ENCODE results near the gene CRIP1. TPM values are rescaled to one million over a fixed set of nuclear protein-coding genes. Genes with fewer than 3 reads are reported as not detected.

CRIP1 gene
- total RNA-seq, 2 donors from 2014 or later: 146 to 174 TPM

- DNase-seq (no peak), ATAC-seq (replicated peaks in 1 of 2) (no peak)
- Mint-ChIP-seq H3K4me3 (no peak overlapping the region), H3K27ac (no peak overlapping the region), H3K27me3 (ENCODE audit: low read depth) (no peaks in the 10 kb centered on the region), H3K9me3 (no peaks in the 10 kb centered on the region), H3K4me1 (ENCODE audit: low read depth) (no peaks in the 10 kb centered on the region), H3K36me3 (ENCODE audit: insufficient read depth in 2 of 2) (peaks cover 0 to 4% of the 10 kb centered on the region in 2 donors)
Observed at GRCh38 chr14:105445901-105446845, 40.5 kb upstream of the CRIP1 start.

DNA sequence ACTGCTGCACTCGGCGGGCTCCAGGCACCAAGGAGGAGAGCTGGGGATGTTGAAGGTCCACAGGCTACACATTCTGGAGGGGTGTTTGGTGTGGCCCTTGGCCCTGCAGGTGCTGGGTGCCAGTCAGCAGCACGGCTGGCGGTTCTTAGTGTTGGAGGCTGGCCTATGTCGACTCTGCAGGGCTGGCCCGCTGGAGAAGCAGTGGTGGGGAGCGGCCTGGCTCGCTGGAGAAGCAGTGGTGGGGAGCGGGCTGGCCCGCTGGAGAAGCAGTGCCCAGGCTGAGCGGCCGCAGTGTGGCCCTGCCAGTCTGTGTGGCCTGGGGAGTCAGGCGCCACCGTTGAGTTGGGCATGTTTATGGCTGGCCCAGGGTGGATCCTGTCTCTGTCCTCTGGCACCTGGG, 39.7 kb upstream of the CRIP1 start:
- Mint-ChIP-seq H3K4me3 (no peak overlapping the region), H3K4me1 (ENCODE audit: low read depth) (no peaks in the 10 kb centered on the region), H3K27me3 (ENCODE audit: low read depth) (no peaks in the 10 kb centered on the region), H3K27ac (no peak overlapping the region), H3K36me3 (ENCODE audit: insufficient read depth in 2 of 2) (no peaks in the 10 kb centered on the region), H3K9me3 (no peaks in the 10 kb centered on the region)
- DNase-seq (no peak), ATAC-seq (replicated peaks in 1 of 2) (no peak)

DNA sequence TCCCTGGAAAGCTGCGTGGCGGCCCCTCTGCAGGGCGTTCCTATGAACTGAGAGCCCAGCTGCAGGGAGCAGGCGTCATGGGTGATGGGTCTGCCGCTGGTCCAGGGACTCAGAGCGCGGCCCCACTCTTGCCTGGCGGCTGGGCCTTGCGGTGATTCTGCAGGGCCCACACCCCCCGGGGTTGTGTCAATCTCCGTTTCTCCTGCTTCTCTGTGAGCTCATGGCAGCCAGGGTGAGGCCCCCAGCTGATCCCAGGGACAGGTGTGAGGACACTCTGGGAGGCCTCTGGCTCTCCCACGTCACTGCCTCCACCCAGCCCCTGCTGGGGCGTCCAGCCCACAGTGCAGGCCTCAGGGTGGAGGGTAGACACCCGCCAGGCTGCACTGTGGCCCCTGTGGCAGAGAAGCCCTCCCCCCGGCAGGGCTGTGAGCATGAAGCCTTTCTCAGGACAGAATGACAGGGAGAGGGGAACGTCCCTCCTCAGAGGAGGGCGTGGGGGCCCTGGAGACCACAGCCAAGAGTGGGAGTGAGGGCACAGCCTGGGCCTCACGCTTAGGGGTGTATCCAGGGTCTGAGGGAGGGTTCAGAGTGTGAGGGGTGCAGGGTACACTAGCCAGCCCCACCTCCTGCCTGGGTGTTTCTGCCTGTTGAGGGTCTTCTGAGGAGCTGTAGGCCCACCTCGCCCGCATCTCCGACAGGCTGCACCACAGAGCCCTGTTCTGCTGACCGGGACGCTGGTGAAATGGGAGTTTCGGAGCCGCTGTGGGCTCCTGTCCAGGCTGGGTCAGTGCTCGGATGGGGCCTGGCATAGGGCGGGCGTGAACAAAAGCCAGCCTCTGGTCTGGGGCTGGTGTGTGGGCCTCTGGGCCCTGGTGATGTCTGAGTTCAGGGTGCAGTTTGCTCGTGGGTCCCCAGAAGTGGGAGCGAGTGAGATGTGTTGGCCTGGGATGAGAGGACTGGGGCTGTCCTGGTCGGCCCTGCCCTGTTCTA, 38.7 kb upstream of the CRIP1 start:
- peaks cover 0 to 3% of the 10 kb centered on the region in 2 donors for H3K36me3 Mint-ChIP-seq (ENCODE audit: insufficient read depth in 2 of 2)
- no peak overlapping the region for H3K27ac Mint-ChIP-seq
- H3K27me3 Mint-ChIP-seq (ENCODE audit: low read depth): no peaks in the 10 kb centered on the region
- no peak overlapping the region for H3K4me3 Mint-ChIP-seq
- no peaks in the 10 kb centered on the region for H3K4me1 Mint-ChIP-seq (ENCODE audit: low read depth)
- DNase-seq: no peak
- H3K9me3 Mint-ChIP-seq: no peaks in the 10 kb centered on the region
- no peak for ATAC-seq (replicated peaks in 1 of 2)

DNA sequence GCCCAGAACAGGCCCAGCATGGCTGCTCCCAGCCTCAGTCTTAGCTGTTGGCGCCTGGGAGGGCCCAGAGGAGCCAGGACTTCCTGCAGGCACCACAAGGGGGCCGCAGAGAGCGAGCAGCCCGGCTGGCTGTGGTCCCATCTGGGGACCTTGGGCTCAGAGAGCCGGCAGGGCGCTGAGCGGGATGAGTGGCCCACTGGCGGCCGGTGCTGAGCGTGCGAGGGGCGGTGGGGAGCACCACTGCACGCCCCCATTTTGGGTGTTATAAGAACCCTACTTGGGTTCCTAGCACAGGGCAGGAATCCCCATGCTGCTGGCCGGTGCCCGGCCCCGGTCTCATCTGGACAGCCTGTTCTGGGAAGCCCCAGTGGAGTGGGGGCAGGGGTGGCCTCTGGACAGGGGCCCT, 38.0 kb upstream of the CRIP1 start:
- Mint-ChIP-seq H3K27me3 (ENCODE audit: low read depth) (no peaks in the 10 kb centered on the region), H3K9me3 (no peaks in the 10 kb centered on the region), H3K27ac (no peak overlapping the region), H3K36me3 (ENCODE audit: insufficient read depth in 2 of 2) (peaks cover 0 to 6% of the 10 kb centered on the region in 2 donors), H3K4me1 (ENCODE audit: low read depth) (no peaks in the 10 kb centered on the region), H3K4me3 (no peak overlapping the region)
- peak; percentile 81 to 83 for ATAC-seq (replicated peaks in 1 of 2)
- DNase-seq: peak; percentile 63 to 70

DNA sequence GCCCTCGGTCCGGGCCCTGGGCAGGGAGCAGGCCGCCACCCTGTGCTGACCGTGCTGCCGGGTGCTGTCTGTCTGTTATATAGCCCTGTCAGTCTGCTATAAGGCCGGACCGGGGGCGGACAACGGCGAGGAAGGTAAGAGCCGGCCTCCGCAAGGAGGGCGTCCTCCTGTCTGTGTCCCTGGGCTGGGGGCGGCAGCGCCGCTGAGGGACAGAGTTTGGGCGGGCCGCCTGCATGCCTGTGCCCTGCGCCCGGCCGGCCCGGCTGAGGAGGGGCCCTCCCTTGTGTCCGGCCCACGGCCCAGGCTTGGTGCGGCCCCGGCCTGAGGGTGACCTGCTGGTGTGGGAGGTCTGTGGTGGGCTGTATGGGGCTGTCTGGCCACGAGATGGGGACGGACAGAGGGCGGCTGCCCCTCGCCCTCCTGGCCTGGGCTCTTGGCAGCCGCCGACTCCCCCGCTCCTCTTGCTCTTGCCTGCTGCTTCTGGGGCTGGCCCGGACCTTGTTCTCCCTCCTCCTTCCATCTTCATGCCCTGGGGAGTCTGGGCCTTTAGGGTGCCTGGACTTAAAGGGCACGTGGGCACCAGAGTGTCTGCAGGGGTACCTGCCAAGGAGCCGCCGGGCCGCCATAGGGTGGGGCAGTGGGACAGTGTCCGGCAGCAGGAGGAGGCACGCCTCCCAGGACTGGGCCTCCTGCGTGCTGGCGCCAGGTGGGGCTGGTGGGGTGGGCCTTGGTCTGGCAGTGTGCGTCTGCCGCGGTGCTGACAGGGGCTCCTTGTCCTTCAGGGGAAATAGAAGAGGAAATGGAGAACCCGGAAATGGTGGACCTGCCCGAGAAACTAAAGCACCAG, 37.2 kb upstream of the CRIP1 start:
- Mint-ChIP-seq H3K27ac (no peak overlapping the region), H3K4me1 (ENCODE audit: low read depth) (no peaks in the 10 kb centered on the region), H3K4me3 (no peak overlapping the region), H3K27me3 (ENCODE audit: low read depth) (no peaks in the 10 kb centered on the region), H3K9me3 (no peaks in the 10 kb centered on the region), H3K36me3 (ENCODE audit: insufficient read depth in 2 of 2) (peaks cover 0 to 6% of the 10 kb centered on the region in 2 donors)
- ATAC-seq (replicated peaks in 1 of 2): no peak
- no peak for DNase-seq

DNA sequence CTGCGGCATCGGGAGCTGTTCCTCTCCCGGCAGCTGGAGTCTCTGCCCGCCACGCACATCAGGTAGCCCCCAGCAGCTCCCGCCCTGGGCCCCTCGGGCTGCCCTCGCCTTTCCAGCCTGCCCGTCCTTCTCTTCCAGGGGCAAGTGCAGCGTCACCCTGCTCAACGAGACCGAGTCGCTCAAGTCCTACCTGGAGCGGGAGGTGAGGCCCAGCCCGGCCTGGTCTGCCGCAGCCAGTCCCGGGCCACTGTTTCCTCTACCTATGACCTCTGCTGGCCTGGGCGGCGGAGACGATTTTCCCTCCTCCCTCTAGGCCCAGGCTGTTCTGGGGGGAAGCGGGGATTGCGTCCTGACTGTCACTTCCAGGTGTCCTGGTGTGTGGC, 36.6 kb upstream of the CRIP1 start:
- Mint-ChIP-seq H3K27ac (no peak overlapping the region), H3K27me3 (ENCODE audit: low read depth) (no peaks in the 10 kb centered on the region), H3K9me3 (no peaks in the 10 kb centered on the region), H3K36me3 (ENCODE audit: insufficient read depth in 2 of 2) (peaks cover 0 to 9% of the 10 kb centered on the region in 2 donors), H3K4me3 (no peak overlapping the region), H3K4me1 (ENCODE audit: low read depth) (no peaks in the 10 kb centered on the region)
- DNase-seq (no peak), ATAC-seq (replicated peaks in 1 of 2) (no peak)

DNA sequence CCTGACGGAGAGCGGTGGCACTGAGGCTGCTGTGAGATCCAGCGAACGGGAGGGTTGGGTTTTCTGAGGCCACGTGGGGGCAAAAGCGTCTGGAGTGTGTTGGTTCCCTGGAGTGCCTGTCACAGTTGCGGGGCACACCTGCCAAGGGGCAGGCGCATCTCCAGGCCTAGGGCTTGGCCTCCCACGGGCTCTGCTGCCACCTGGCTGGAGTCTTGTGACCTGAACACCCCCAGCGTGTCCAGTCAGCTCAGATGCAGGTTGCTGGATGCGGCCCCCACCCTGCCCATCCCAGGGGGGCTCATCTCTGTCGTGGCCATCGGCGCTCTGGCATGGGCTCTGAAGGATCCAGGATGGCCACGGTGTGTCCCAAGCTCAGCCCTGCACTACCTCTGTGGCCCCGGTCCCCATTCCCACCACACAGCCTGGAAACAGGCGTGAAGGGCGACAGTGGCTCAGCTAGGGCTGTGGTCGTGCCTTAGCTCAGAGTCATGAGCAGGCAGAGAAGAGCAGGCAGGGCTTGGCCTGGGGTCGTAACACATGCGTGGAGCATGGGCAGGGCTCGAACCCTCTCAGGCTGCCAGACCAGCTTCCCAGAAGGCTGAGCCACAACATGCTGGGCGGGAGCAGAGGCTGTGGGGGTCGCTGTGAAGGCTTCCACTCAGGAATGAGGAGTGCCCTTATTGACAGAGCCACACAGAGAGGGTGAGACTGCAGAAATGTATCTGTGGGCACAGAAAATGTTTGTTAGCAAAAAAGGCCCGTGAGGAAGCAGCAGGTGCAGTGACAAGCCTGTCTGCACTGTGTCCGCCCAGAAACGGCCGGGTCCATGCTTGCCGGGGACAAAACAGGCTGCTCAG, 35.6 kb upstream of the CRIP1 start:
- Mint-ChIP-seq H3K27ac (no peak overlapping the region), H3K9me3 (no peaks in the 10 kb centered on the region), H3K4me3 (no peak overlapping the region), H3K27me3 (ENCODE audit: low read depth) (no peaks in the 10 kb centered on the region), H3K36me3 (ENCODE audit: insufficient read depth in 2 of 2) (peaks cover 0 to 13% of the 10 kb centered on the region in 2 donors), H3K4me1 (ENCODE audit: low read depth) (no peaks in the 10 kb centered on the region)
- ATAC-seq (replicated peaks in 1 of 2) (no peak), DNase-seq (no peak)

DNA sequence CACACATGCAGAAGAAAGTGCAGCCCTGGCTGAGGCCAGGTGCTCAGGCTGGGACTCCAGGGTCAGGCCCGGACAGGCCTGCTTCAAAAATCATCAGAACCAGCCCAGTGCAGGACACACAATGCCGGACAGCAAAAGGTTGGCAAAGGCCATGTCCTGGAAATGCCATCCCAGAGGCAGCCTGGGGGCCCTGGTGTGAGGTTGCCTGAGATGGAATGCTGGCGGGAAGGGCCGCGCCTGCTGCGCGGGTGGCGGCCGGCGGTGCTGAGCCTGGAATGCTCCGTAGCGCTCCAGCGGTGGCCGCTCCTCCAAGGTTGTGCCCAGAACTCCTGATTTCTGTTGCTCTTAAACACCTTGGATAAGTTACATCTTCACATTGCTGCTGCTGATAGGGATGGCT, 33.7 kb upstream of the CRIP1 start:
- H3K4me3 Mint-ChIP-seq: no peak overlapping the region
- H3K27ac Mint-ChIP-seq: no peak overlapping the region
- no peaks in the 10 kb centered on the region for H3K27me3 Mint-ChIP-seq (ENCODE audit: low read depth)
- no peaks in the 10 kb centered on the region for H3K9me3 Mint-ChIP-seq
- H3K36me3 Mint-ChIP-seq (ENCODE audit: insufficient read depth in 2 of 2): peaks cover 0 to 13% of the 10 kb centered on the region in 2 donors
- no peaks in the 10 kb centered on the region for H3K4me1 Mint-ChIP-seq (ENCODE audit: low read depth)
- DNase-seq: no peak
- no peak for ATAC-seq (replicated peaks in 1 of 2)

DNA sequence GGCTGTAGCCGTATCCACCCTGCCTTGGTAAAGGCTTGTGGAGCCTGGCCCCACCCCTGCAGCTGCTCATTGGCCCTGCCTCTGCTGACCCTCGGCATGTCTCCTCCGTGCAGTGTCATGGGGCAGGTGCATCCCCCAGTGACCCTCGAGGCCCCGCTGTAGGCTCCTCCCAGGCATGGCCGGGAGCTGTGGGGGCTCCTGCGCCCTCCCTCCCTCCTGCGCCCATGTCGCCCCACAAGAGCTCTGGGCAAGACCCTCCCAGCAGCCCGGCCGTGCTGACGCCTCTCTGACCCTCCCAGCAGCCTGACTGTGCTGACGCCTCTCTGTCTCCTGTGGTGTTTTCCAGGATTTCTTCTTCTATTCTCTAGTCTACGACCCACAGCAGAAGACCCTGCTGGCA, 32.8 kb upstream of the CRIP1 start:
- Mint-ChIP-seq H3K4me1 (ENCODE audit: low read depth) (no peaks in the 10 kb centered on the region), H3K27me3 (ENCODE audit: low read depth) (no peaks in the 10 kb centered on the region), H3K36me3 (ENCODE audit: insufficient read depth in 2 of 2) (peaks cover 0 to 13% of the 10 kb centered on the region in 2 donors), H3K4me3 (no peak overlapping the region), H3K27ac (no peak overlapping the region), H3K9me3 (no peaks in the 10 kb centered on the region)
- no peak for DNase-seq
- ATAC-seq (replicated peaks in 1 of 2): no peak

GRCh38 chr14:105455086-105455640, 31.5 kb upstream of the CRIP1 start:
- peaks cover 0 to 13% of the 10 kb centered on the region in 2 donors for H3K36me3 Mint-ChIP-seq (ENCODE audit: insufficient read depth in 2 of 2)
- H3K4me3 Mint-ChIP-seq: no peak overlapping the region
- H3K27me3 Mint-ChIP-seq (ENCODE audit: low read depth): no peaks in the 10 kb centered on the region
- ATAC-seq (replicated peaks in 1 of 2) (no peak), DNase-seq (no peak)
- no peak overlapping the region for H3K27ac Mint-ChIP-seq
- H3K4me1 Mint-ChIP-seq (ENCODE audit: low read depth): no peaks in the 10 kb centered on the region
- H3K9me3 Mint-ChIP-seq: no peaks in the 10 kb centered on the region

DNA sequence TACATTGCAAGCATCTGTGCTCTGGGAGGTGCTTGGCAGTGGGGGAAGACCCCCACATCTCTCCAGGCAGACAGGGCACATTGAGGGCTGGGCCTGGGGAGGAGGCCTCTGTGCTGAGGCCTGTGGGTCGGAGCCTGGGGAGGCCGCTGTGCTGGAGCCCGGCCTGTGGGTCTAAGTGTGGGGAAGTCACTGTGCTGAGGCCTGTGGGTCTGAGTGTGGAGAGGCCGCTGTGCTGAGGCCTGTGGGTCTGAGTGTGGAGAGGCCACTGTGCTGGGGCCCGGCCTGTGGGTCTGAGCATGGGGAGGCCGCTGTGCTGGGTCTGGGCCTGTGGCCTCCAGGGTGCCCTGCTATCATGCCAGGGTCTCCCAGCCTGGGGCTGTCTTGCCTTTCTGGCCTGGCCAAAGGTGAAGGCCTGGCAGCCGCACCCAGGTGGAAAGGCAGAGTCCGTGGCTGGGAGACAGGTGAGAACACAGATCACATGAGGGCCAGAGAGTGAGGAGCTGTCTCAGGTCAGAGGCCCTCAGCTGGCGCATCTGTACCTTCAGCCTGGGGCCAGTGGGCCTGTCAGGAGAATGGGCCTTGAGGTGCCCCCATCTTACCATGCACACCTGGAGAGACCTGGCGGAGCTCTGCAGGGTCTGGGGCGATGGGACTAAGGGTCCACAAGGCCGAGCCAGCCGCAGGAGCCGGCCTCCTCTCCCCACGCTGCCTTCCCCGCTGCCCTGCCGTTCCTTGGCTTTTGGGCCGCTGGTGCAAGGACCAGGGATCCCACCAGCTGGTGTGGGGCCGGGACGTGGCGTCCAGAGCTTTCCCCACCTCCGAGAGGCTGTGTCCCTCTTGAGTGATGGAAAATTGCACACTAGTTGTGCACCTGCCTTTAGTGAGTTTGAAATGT, 30.7 kb upstream of the CRIP1 start:
- no peak overlapping the region for H3K4me3 Mint-ChIP-seq
- H3K27me3 Mint-ChIP-seq (ENCODE audit: low read depth): no peaks in the 10 kb centered on the region
- peaks cover 0 to 16% of the 10 kb centered on the region in 2 donors for H3K36me3 Mint-ChIP-seq (ENCODE audit: insufficient read depth in 2 of 2)
- DNase-seq (no peak), ATAC-seq (replicated peaks in 1 of 2) (no peak)
- H3K27ac Mint-ChIP-seq: no peak overlapping the region
- H3K4me1 Mint-ChIP-seq (ENCODE audit: low read depth): no peaks in the 10 kb centered on the region
- H3K9me3 Mint-ChIP-seq: no peaks in the 10 kb centered on the region
